Activated CD4-positive, alpha-beta T cell treated with anti-CD3 and anti-CD28 coated beads, Interleukin-2, amount 50 U/mL, for 24 hours (primary cell): ENCODE data around the gene SLC6A7.

Experiments
- DNase-seq, 2 donors: peaks; one replicate each; pipeline ENCODE4 v3.0.0-alpha.2; 2020; ENCODE audit warnings: low read depth in 1 of 2, low spot score in 1 of 2

The SLC6A7 gene

GRCh38 chr5:150256410-150257064 lies 66.7 kb downstream of the SLC6A7 start:
- no peak for DNase-seq

GRCh38 chr5:150257424-150257823 lies 67.6 kb downstream of the SLC6A7 start:
- DNase-seq, result no peak

GRCh38 chr5:150258130-150258529 lies 68.3 kb downstream of the SLC6A7 start:
- DNase-seq, result no peak
